ENCODE measurements around the gene STT3B.
A peak's percentile ranks its signal among the peaks of the same experiment; 100 is the strongest.

Gene STT3B

DNA sequence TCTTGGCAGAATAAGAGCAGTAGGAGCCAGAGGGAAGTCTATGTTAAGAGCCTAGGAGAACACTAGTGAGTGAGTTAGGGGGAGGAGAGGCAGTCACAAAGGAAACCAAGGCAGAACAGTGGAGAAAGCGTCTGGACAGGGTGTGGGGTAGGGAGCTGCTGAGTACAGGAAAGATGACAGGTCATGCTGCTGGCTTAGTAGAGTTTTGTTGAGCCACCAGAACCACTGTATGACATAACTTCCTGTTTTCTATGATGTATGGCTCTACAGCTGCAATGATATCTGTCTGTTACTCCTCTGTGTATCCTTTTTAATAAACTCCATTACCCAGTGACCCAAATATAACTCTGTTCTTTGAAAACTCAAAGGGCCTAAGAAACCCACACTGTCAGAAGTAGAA lies 10.6 kb upstream of the STT3B start:
- no peak for DNase-seq

- DNase-seq: no peak
Measured at GRCh38 chr3:31523543-31523942, 9.2 kb upstream of the STT3B start.

GRCh38 chr3:31525532-31525931 lies 7.2 kb upstream of the STT3B start:
- no peak for DNase-seq

DNA sequence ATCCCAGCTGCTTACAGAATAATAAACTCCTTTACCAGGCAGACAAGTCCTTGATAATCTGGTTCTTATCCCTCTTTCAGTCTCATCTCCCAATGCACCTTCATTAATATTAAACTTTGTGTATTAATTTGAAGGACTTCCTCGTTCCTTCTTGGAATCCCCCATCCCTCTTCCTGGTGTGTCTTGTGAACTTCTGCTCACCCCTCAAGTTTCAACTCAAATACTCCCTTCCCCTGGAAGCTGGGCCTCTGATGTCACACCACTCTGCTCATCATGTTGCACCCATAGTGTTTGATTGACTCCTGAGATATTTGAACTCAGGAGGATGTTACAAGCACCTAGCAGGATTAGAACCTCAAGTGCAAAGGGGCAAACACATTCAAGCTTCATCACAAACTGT lies 3.3 kb upstream of the STT3B start:
- DNase-seq: no peak

DNA sequence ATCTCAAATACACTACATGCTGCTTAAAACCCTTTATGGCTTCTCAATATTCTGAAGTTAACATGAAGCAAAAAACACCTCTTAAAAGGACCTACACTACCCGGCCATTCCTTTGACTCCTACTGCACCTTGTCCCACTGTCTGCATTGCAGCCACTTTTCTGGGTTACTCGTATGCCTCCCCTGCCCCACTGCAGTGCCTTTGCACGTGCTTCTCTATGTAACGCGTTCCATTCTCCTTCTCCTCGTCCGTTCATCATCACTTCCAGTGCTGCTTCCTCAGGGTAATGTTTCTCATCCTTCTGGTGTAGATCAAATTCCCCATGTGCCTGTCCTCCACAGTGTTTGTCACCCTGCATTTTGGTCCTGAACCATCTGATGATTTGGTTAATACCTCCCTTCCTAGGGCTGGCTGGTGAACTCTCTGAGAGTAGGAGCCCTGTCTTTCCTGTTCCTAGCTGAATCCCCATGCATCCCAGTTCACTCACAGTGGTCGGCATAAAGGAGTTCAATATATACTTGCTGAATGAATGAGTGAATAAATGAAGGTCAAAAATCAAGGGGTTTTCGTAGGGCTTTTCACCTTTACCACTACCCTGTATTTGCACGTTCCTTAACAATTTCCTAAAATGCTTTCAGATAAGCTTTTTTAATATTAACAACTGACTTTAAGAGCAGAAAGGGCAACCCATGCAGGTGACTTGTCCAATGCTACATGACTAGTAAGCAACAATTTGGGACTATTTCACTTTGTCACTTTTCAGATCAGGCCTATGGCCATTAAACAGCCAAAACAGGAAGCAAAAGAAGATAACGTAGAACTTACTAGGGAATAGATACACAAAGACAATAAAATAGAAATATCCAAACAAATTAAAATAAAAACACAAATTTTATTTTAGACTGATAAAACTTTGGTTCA lies 2.4 kb upstream of the STT3B start:
- DNase-seq: no peak

DNA sequence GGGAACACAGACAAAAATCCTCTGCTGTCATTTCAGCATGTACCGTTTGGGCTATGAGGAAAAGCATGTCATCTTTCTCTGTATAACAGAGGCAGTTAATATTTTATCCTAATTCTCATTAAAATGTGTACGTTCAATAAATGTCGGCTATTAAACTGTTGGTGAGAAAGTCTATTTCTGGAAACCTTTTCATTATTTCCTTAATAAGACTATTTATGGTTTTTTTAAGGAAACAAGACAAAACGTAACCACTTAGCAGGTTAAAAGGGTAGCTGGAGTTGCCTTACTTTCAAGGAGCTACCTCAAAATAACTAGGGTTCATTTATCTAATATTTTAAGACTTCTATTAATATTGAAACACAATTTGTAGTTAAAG lies 1.8 kb upstream of the STT3B start:
- DNase-seq: no peak

- DNase-seq: no peak
Measured at GRCh38 chr3:31531452-31531991, 1.2 kb upstream of the STT3B start.

- peak; percentile 89 for DNase-seq
Measured at GRCh38 chr3:31531992-31532586, 636 bp upstream of the STT3B start.

DNA sequence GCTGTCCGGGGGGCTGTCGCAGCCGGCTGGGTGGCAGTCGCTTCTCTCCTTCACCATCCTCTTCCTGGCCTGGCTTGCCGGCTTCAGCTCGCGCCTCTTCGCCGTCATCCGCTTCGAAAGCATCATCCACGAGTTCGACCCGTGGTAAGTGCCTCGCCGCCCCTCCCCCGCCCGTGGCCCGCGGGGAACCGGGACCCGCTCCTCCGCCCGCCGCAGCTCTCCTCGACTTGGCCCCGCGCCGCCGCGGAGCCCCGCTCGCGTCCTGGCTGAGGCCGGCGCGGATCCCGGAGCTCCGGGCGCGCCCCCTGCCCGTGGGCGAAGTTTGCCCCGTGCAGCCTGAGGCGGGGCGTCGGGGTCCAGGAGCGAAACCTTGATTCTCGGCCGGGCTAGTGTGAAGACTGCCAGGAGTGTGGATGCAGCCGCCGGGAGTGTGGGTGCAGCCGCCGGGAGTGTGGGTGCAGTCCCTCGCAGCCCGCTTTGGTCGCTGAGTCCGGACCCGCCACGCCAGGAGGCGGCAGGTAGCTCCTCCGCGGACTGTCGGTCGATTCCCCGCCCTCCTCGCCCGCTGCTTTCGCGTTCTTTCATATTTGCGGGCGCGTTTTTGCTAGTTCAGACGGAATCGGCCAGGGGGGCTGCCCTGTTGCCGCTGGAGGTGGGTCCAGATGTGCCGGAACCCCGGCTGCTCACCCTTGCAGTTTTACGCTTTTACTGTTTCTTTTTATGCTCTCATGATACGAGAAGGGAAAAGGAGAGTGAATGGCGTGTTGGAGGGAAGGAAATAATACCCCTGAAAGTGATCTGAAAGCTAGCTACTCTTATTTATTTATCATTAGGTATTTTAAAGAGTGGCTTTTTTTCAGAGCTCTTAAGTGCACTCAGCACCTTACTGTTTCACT lies 692 bp downstream of the STT3B start:
- no peak for DNase-seq

GRCh38 chr3:31534065-31534425 lies 1.3 kb downstream of the STT3B start:
- no peak for DNase-seq

- no peak for DNase-seq
Measured at GRCh38 chr3:31536497-31536896, 3.8 kb downstream of the STT3B start.

DNA sequence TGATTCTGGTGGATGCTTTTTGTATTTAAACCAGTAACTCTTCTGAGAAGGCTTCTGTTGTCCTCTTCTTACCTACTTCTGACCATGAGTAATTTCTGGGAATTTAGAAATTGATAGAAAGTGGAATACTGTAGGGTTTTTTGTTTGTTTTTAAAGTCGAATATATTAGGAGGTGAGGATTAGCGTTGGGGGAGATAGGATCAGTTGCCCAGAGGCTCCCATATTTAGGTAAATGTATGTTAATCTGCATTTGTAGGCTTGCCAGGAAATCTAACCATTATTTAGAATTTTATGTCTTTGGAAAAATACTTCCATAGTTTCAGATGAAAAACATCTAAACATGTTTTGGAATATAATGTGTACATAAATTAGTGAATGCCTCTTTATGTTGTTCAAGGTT lies 6.1 kb downstream of the STT3B start:
- no peak for DNase-seq

- no peak for DNase-seq
Measured at GRCh38 chr3:31539275-31539674, 6.5 kb downstream of the STT3B start.

DNA sequence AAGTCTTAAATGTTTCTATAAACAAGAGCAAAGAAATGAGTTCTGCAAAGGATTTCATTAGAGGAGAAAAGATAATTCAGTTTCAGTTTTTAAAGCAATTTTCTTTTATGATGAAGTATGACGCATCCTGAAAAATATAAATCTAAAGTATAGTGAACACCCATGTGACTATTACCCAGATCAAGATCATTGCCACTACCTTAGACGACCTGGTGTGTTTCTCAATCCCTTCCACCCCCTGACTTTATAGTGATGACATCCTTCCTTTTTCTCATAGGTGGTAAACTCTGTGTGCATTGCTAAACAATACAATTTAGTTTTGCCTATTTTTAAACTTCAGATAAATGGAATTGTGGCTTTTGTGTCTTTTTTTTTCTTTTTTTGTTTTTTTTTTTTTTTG lies 8.4 kb downstream of the STT3B start:
- DNase-seq: no peak

- DNase-seq: no peak
Measured at GRCh38 chr3:31542246-31542645, 9.5 kb downstream of the STT3B start.

- DNase-seq: no peak
Measured at GRCh38 chr3:31543375-31543774, 10.7 kb downstream of the STT3B start.

DNA sequence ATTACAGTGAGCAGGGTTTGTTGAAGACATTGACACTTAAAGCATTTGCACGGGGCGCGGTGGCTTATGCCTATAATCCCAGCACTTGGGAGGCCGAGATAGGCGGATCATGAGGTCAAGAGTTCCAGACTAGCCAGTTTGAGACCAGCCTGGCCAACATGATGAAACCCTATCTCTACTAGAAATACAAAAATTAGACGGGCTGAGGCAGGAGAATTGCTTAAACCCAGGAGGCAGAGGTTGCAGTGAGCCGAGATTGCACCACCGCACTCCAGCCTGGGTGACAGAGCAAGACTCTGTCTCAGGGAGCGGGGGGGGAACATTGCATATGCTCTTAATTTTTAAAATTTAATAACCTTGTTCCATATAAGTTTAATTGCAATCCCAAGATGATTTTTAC lies 11.9 kb downstream of the STT3B start:
- no peak for DNase-seq

DNA sequence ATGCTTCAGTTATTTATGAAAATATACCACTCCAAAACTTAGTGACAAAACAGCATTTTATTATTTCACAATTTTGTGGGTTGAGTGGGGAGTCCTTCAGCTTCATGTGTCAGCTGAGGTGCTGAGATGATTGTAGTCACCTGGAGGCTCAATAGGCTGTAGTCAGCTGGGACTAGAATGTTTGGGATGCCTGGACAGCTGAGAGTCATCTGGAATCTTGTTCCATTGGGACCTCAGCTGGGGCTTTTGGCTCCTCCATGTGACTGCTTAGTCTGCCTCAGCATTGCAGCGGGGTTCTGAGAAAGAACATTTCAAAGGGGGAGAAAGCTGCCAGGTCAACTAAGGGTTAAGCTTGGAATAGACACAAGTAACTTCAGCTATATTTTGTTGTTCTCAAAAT lies 13.4 kb downstream of the STT3B start:
- DNase-seq: no peak

GRCh38 chr3:31546725-31547124 lies 14.0 kb downstream of the STT3B start:
- no peak for DNase-seq

DNA sequence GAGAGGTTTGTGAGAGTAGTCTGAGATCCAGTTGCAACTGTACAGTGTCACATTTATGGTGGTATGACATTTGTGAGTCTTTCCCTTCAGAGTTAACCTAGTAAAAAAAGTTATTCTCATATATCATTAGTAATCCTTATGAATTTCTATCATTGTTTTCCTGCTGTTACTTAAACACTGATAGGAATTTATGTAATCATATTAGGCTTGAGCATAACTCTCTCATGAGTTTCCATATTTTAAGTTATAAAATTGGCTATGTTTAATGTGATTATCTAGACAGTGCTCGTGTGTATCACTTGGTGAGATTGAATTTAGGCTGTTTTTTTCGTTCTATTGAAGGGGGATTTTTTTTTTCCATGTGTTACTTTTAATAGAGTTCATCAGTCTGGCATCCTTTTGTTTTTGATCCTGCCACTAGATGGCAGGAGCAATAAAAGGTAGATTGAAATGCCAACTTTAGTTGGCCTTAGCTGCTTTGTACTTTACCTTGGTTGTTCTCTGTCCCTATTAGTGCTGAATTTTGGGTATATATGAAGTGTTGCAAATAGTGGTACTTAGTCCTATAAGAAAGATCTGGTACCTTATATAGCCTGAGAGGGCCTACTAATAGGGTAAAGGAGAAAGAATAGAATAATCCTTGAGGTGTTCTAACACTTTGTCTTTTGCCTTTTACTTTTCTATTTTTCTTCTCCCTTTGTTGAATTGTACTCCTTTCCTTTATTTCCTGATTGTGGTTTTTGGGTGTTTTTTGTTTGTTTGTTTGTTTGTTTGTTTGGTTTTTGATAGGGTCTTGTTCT lies 17.9 kb downstream of the STT3B start:
- no peak for DNase-seq

GRCh38 chr3:31551646-31552045 lies 18.9 kb downstream of the STT3B start:
- DNase-seq: no peak

GRCh38 chr3:31552103-31552502 lies 19.4 kb downstream of the STT3B start:
- DNase-seq: no peak

- DNase-seq: no peak
Measured at GRCh38 chr3:31553258-31553657, 20.5 kb downstream of the STT3B start.
